ENCODE data around the gene VAPA. TPM values are rescaled to one million over a fixed set of nuclear protein-coding genes. Genes with fewer than 3 reads are reported as not detected.

The VAPA gene
- total RNA-seq, 1 donor from 2014 or later = 124 TPM

GRCh38 chr18:9952633-9953416 lies 39.0 kb downstream of the VAPA start:
- POLR2A ChIA-PET = interaction anchor here (0.7 kb wide), 1 partner anchor 16 kb away, joined by 3 read pairs; no protein-coding TSS in a partner anchor
- CTCF ChIA-PET = no interaction called here
- no peaks in the 10 kb centered on the region for H3K27me3 Mint-ChIP-seq

GRCh38 chr18:9958861-9959399 lies 45.1 kb downstream of the VAPA start:
- ChIA-PET CTCF (interaction anchor here (1.2 to 1.5 kb wide), 2 partner anchors 12 to 13 kb away, joined by 3 read pairs; no protein-coding TSS in a partner anchor), POLR2A (no interaction called here)
- H3K27ac Mint-ChIP-seq = no peak overlapping the region

More at GRCh38 chr18:9952633-9953416, 39.0 kb downstream of the VAPA start:
- no peak overlapping the region for H3K27ac Mint-ChIP-seq
- H3K9me3 Mint-ChIP-seq = no peaks in the 10 kb centered on the region
- H3K4me3 Mint-ChIP-seq = no peak overlapping the region
- peak; percentile 34 for ATAC-seq (ENCODE audit: low read depth)
- TF ChIP-seq CTCF (IDR thresholded peaks at IDR 0.05) = no peak
- peaks cover 12% of the 10 kb centered on the region for H3K4me1 Mint-ChIP-seq
- intact Hi-C loops (cut with micrococcal nuclease) = loop anchor here (5.0 kb wide), 1 partner anchor 36 kb away; no protein-coding TSS in a partner anchor
- H3K36me3 Mint-ChIP-seq (ENCODE audit: low read depth) = peaks cover 58% of the 10 kb centered on the region
- DNase-seq = no peak

DNA sequence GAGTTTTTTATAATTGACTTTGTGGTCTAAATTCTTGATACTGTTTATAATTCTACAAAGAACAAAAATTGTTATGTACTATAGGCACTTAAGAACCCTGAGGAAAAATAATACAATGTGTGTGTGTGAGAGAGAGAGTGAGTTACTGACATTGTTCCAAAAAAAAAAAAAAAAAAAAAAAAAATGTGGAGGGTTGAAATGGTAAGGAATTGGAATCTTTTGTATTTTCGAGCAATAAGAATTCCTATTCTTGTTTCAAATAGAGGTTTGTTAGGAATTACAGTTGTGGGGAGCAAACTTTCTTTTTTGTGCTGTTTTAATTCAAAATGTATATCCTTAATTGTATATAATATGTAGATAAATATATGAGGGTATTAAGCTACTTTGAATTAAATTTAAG lies 45.7 kb downstream of the VAPA start:
- Mint-ChIP-seq H3K9me3 (no peaks in the 10 kb centered on the region), H3K4me3 (no peak overlapping the region), H3K4me1 (peaks cover 16% of the 10 kb centered on the region), H3K36me3 (ENCODE audit: low read depth) (peaks cover 10% of the 10 kb centered on the region), H3K27ac (no peak overlapping the region), H3K27me3 (no peaks in the 10 kb centered on the region)
- ChIA-PET CTCF (interaction anchor here (1.5 kb wide), 1 partner anchor 11 kb away, joined by 3 read pairs; no protein-coding TSS in a partner anchor), POLR2A (no interaction called here)
- DNase-seq (no peak), ATAC-seq (ENCODE audit: low read depth) (no peak)
- no peak for TF ChIP-seq CTCF (IDR thresholded peaks at IDR 0.05)
- intact Hi-C loops (cut with micrococcal nuclease) = no loop called here

More at GRCh38 chr18:9958861-9959399, 45.1 kb downstream of the VAPA start:
- Mint-ChIP-seq H3K9me3 (no peaks in the 10 kb centered on the region), H3K4me1 (peaks cover 16% of the 10 kb centered on the region), H3K27me3 (no peaks in the 10 kb centered on the region), H3K4me3 (no peak overlapping the region), H3K36me3 (ENCODE audit: low read depth) (peaks cover 16% of the 10 kb centered on the region)
- TF ChIP-seq CTCF (IDR thresholded peaks at IDR 0.05) = no peak
- DNase-seq (no peak), ATAC-seq (ENCODE audit: low read depth) (no peak)
- intact Hi-C loops (cut with micrococcal nuclease) = no loop called here

- H3K36me3 Mint-ChIP-seq (ENCODE audit: low read depth) = peaks cover 4% of the 10 kb centered on the region
- no peaks in the 10 kb centered on the region for H3K27me3 Mint-ChIP-seq
- ATAC-seq (ENCODE audit: low read depth) = no peak
- no peak overlapping the region for H3K4me3 Mint-ChIP-seq
- H3K4me1 Mint-ChIP-seq = peaks cover 16% of the 10 kb centered on the region
- no peaks in the 10 kb centered on the region for H3K9me3 Mint-ChIP-seq
- POLR2A ChIA-PET = no interaction called here
- DNase-seq = no peak
- CTCF ChIA-PET = no interaction called here
- no peak for TF ChIP-seq CTCF (IDR thresholded peaks at IDR 0.05)
- intact Hi-C loops (cut with micrococcal nuclease) = no loop called here
- peak overlapping the region; percentile 32 for H3K27ac Mint-ChIP-seq
These were observed 46.6 kb downstream of the VAPA start for GRCh38 chr18:9960258-9960904.

DNA sequence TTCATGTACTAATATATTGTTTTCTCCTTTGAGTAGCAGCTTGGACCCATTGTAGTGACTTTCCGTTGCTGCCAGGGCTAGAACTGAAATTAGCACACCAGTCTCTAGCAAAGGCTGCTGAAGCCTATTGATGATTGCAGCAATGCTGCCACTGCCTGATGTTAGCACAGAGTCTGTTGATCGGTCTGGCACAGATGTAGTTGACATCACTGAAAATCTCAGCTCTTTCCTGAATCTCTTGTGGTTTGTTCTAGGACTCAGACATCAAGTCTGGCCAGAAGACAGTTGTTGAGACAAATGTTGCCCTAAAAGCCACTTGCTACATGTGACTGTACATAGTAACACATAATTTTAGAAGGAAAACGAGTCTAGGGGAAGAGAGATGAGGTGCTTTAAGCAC lies 47.2 kb downstream of the VAPA start:
- intact Hi-C loops (cut with micrococcal nuclease) = no loop called here
- no peak for TF ChIP-seq CTCF (IDR thresholded peaks at IDR 0.05)
- ATAC-seq (ENCODE audit: low read depth) = no peak
- H3K36me3 Mint-ChIP-seq (ENCODE audit: low read depth) = no peaks in the 10 kb centered on the region
- H3K27me3 Mint-ChIP-seq = no peaks in the 10 kb centered on the region
- POLR2A ChIA-PET = no interaction called here
- no peak overlapping the region for H3K27ac Mint-ChIP-seq
- no peak overlapping the region for H3K4me3 Mint-ChIP-seq
- DNase-seq = no peak
- H3K9me3 Mint-ChIP-seq = no peaks in the 10 kb centered on the region
- CTCF ChIA-PET = no interaction called here
- peaks cover 22% of the 10 kb centered on the region for H3K4me1 Mint-ChIP-seq
